ENCODE data around the gene PRRT3. TPM values are rescaled to one million over a fixed set of nuclear protein-coding genes. Genes with fewer than 3 reads are reported as not detected.
"Not testable (repeated sequence)": the region's sequence is repeated elsewhere in the genome, so short reads cannot be mapped to it uniquely, and the experiment has no call there.

PRRT3 gene
- total RNA-seq, 1 donor: 5.5 TPM

- no peak overlapping the region for H3K4me3 ChIP-seq (ENCODE audit: low read depth, low read length)
- no peak for DNase-seq (ENCODE audit: low read depth)
- TF ChIP-seq CTCF (IDR thresholded peaks at IDR 0.05; ENCODE audit: insufficient read depth, low read length): no peak
Observed at GRCh38 chr3:9903904-9904303, 48.3 kb downstream of the PRRT3 start.

GRCh38 chr3:9903238-9903624 lies 49.0 kb downstream of the PRRT3 start:
- peak; percentile 48 for DNase-seq (ENCODE audit: low read depth)
- no peak overlapping the region for H3K4me3 ChIP-seq (ENCODE audit: low read depth, low read length)
- TF ChIP-seq CTCF (IDR thresholded peaks at IDR 0.05; ENCODE audit: insufficient read depth, low read length): no peak

- H3K4me3 ChIP-seq (ENCODE audit: low read depth, low read length): no peak within 1 kb of the TSS
- no peak for DNase-seq (ENCODE audit: low read depth)
- TF ChIP-seq CTCF (IDR thresholded peaks at IDR 0.05; ENCODE audit: insufficient read depth, low read length): no peak
Observed at GRCh38 chr3:9902372-9903237, 49.6 kb downstream of the PRRT3 start, which contains the start of gene IL17RE. IL17RE (plus strand) TSS chr3:9902848; CDS start chr3:9902933, 85 bp downstream.

DNA sequence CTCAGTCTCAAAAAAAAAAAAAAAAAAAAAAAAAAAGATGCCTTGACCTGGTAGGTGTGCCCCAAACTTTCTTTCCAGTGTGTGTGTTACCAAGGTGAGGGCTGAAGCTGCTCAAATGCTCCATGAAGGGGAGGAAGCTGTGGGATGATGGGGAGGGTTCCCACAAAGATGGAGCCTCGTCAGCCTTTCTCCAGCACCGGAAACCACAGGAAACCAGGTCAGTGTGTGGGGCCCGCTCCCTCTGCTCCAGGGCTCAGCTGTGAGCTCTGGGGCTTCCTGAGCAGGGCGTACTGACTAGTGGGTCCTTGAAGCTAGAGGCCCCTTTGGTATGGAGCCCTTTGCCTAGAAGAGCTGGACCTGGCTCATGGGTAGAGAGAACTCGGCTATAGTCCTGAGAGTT lies 50.2 kb downstream of the PRRT3 start:
- no peak overlapping the region for H3K4me3 ChIP-seq (ENCODE audit: low read depth, low read length)
- TF ChIP-seq CTCF (IDR thresholded peaks at IDR 0.05; ENCODE audit: insufficient read depth, low read length): no peak
- DNase-seq (ENCODE audit: low read depth): no peak

- H3K4me3 ChIP-seq (ENCODE audit: low read depth, low read length); DNase-seq (ENCODE audit: low read depth): not testable (repeated sequence)
Observed at GRCh38 chr3:9900965-9901415, 51.2 kb downstream of the PRRT3 start.

DNA sequence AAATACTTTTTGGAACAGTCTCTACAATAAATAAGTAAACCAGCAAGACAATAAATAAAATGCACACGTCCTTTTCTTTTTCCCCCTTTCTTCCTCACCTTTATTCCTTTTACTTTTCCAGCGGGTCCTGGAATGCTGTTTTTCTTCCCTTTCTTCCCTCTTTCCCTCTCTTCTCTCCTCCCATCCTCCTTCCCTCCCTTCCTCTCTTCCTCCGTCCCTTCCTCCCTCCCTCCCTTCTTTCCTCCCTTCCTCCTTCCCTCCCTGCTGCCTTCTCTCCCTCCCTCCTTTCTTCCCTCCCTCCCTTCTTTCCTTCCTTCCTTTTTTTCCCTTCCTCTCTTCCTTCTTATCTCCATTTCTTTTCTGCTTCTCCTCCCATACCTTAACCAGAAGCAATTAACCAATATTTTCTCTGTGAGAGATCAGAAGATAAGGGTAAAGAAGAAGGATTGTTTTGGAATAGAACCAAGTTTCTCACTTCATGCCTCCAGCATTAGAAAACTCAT lies 52.9 kb downstream of the PRRT3 start:
- no peak overlapping the region for H3K4me3 ChIP-seq (ENCODE audit: low read depth, low read length)
- no peak for DNase-seq (ENCODE audit: low read depth)

More for the DNA sequence above, 52.9 kb downstream of the PRRT3 start:
- TF ChIP-seq CTCF (IDR thresholded peaks at IDR 0.05; ENCODE audit: insufficient read depth, low read length): no peak
